GM21390 (cell line): ENCODE data around the gene CFI.

ENCODE experiments used
- ATAC-seq: cut with Tn5 transposase; IDR thresholded peaks from one replicate; pipeline ENCODE4 v1.9.1; 2021; ENCODE audit not compliant: unreplicated experiment

The CFI gene

DNA sequence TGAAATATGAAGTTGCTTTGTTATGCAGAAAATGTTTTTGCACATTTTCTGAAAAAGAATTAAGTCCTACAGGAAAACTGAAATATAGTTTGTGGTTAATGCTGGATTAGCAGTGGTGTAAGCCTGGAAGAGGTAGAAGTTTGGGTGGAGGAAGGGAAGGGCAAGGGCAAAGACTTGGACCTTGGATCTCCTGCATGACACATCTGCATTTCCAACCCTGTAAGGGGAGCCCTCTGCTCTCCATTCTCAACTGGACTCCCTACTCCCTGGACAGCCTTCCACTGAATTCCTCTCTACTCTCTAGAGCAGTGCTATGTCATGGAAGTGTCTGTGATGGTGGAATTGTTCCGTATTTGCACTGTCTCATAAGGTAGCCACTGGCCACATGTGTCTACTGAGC is 103.1 kb downstream of the CFI start:
- no peak for ATAC-seq

DNA sequence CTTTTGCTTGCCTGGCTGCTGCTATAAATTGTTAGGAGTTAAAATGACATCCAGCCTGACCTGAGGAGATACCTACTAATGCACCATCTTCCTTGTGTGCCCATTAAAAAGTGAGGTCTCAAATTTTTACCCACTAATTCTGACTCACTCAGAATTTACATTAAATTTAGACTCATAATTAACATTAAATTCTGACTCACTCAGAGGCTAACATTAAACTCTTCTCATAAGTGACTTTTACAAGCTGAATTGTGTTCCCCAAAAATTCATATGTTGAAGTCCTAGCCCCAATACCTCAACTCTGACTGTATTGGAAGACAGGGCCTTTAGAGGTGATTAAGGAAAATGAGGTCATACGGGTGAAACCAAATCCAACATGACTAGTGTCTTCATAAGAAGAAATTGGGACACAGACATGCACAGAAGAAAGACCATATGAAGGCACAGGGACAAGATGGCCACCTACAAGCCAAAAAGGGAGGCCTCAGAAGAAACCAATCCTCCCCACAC is 110.3 kb downstream of the CFI start:
- no peak for ATAC-seq
